Measurements from ENCODE around the gene OXLD1. TPM values are rescaled to one million over a fixed set of nuclear protein-coding genes. Genes with fewer than 3 reads are reported as not detected.

Gene OXLD1
- total RNA-seq, 1 experiment from 2014 or later: 42.8 TPM

- no peak overlapping the region for H3K4me3 ChIP-seq (ENCODE audit: low read depth in 2 of 2, low read length in 2 of 2)
- DNase-seq (ENCODE audit: low read depth, low spot score) (no peak), ATAC-seq (no peak)
- TF ChIP-seq SIN3A (IDR thresholded peaks at IDR 0.05; ENCODE audit: borderline replicate concordance, insufficient read depth, low read depth, low read length): no peak
- no peaks in the 10 kb centered on the region for H3K27me3 ChIP-seq (ENCODE audit: control insufficient read depth, insufficient read depth, low read length)
- ChIA-PET CTCF (no interaction called here), POLR2A (interaction anchor here (0.6 to 1.3 kb wide), 2 partner anchors 13 to 21 kb away, joined by 3 to 6 read pairs; partner anchors contain the start of gene ARL16)
- in situ Hi-C loops (cut with HindIII; ENCODE audit: low pct_unique_long_range_greater_than_20kb, low sequenced_read_pairs): no loop called here
- peaks cover 8% of the 10 kb centered on the region for H3K4me1 ChIP-seq (ENCODE audit: control insufficient read depth, insufficient read depth, low read length)
- no peak overlapping the region for H3K27ac ChIP-seq (ENCODE audit: low read length)
- no TSS peak for BruUV-seq (replicated peaks)
- intact Hi-C loops (cut with micrococcal nuclease; ENCODE audit: unreplicated experiment): no loop called here
- peaks cover 15% of the 10 kb centered on the region for H3K36me3 ChIP-seq (ENCODE audit: control insufficient read depth, insufficient read depth, low read length)
- no peaks in the 10 kb centered on the region for H3K9me3 ChIP-seq (ENCODE audit: control insufficient read depth, insufficient read depth, low read depth, low read length)
Measured at GRCh38 chr17:81696218-81696941, 30.0 kb upstream of the OXLD1 start.

- CTCF ChIA-PET: no interaction called here
- Histone ChIP-seq H3K27me3 (ENCODE audit: control insufficient read depth, insufficient read depth, low read length) (no peaks in the 10 kb centered on the region), H3K4me3 (ENCODE audit: low read depth in 2 of 2, low read length in 2 of 2) (no peak overlapping the region), H3K9me3 (ENCODE audit: control insufficient read depth, insufficient read depth, low read depth, low read length) (no peaks in the 10 kb centered on the region), H3K27ac (ENCODE audit: low read length) (no peak overlapping the region), H3K4me1 (ENCODE audit: control insufficient read depth, insufficient read depth, low read length) (peaks cover 2% of the 10 kb centered on the region), H3K36me3 (ENCODE audit: control insufficient read depth, insufficient read depth, low read length) (peaks cover 15% of the 10 kb centered on the region)
- intact Hi-C loops (cut with micrococcal nuclease; ENCODE audit: unreplicated experiment) (no loop called here), in situ Hi-C loops (cut with HindIII; ENCODE audit: low pct_unique_long_range_greater_than_20kb, low sequenced_read_pairs) (no loop called here)
- ATAC-seq (no peak), DNase-seq (ENCODE audit: low read depth, low spot score) (no peak)
- no peak for TF ChIP-seq TCF7L2 (IDR thresholded peaks at IDR 0.05; ENCODE audit: low read depth, low read length)
- TF ChIP-seq CTCF (IDR thresholded peaks at IDR 0.05): no peak
- no peak for TF ChIP-seq REST (IDR thresholded peaks at IDR 0.05; ENCODE audit: insufficient read depth in 1 of 2, low read depth in 2 of 2, low read length in 1 of 2)
- no peak for TF ChIP-seq SIN3A (IDR thresholded peaks at IDR 0.05; ENCODE audit: borderline replicate concordance, insufficient read depth, low read depth, low read length)
- TF ChIP-seq POLR2AphosphoS5 (IDR thresholded peaks at IDR 0.05; ENCODE audit: low read depth, low read length): no peak
- POLR2A ChIA-PET: interaction anchor here (0.6 to 1.3 kb wide), 2 partner anchors 12 to 20 kb away, joined by 3 to 6 read pairs; partner anchors contain the start of gene ARL16
- BruUV-seq (replicated peaks): no TSS peak
Measured at GRCh38 chr17:81695801-81696200, 29.4 kb upstream of the OXLD1 start.

- in situ Hi-C loops (cut with HindIII; ENCODE audit: low pct_unique_long_range_greater_than_20kb, low sequenced_read_pairs) (no loop called here), intact Hi-C loops (cut with micrococcal nuclease; ENCODE audit: unreplicated experiment) (no loop called here)
- TF ChIP-seq CTCF (IDR thresholded peaks at IDR 0.05) (no peak), POLR2AphosphoS5 (IDR thresholded peaks at IDR 0.05; ENCODE audit: low read depth, low read length) (no peak), TCF7L2 (IDR thresholded peaks at IDR 0.05; ENCODE audit: low read depth, low read length) (no peak), REST (IDR thresholded peaks at IDR 0.05; ENCODE audit: insufficient read depth in 1 of 2, low read depth in 2 of 2, low read length in 1 of 2) (no peak), SIN3A (IDR thresholded peaks at IDR 0.05; ENCODE audit: borderline replicate concordance, insufficient read depth, low read depth, low read length) (no peak)
- no TSS peak for BruUV-seq (replicated peaks)
- H3K27me3 ChIP-seq (ENCODE audit: control insufficient read depth, insufficient read depth, low read length): no peaks in the 10 kb centered on the region
- ChIA-PET POLR2A (interaction anchor here (1.3 kb wide), 1 partner anchor 20 kb away, joined by 3 read pairs; no protein-coding TSS in a partner anchor), CTCF (no interaction called here)
- no peak overlapping the region for H3K4me3 ChIP-seq (ENCODE audit: low read depth in 2 of 2, low read length in 2 of 2)
- no peak overlapping the region for H3K27ac ChIP-seq (ENCODE audit: low read length)
- DNase-seq (ENCODE audit: low read depth, low spot score) (no peak), ATAC-seq (0 out of 2 replicates have a peak, but pooled peaks have one; percentile 1)
- H3K36me3 ChIP-seq (ENCODE audit: control insufficient read depth, insufficient read depth, low read length): peaks cover 15% of the 10 kb centered on the region
- no peaks in the 10 kb centered on the region for H3K9me3 ChIP-seq (ENCODE audit: control insufficient read depth, insufficient read depth, low read depth, low read length)
- H3K4me1 ChIP-seq (ENCODE audit: control insufficient read depth, insufficient read depth, low read length): no peaks in the 10 kb centered on the region
Measured at GRCh38 chr17:81695211-81695610, 28.8 kb upstream of the OXLD1 start.

Data from Panc1 (cell line).